ENCODE measurements around the gene DDX21.

The DDX21 gene

DNA sequence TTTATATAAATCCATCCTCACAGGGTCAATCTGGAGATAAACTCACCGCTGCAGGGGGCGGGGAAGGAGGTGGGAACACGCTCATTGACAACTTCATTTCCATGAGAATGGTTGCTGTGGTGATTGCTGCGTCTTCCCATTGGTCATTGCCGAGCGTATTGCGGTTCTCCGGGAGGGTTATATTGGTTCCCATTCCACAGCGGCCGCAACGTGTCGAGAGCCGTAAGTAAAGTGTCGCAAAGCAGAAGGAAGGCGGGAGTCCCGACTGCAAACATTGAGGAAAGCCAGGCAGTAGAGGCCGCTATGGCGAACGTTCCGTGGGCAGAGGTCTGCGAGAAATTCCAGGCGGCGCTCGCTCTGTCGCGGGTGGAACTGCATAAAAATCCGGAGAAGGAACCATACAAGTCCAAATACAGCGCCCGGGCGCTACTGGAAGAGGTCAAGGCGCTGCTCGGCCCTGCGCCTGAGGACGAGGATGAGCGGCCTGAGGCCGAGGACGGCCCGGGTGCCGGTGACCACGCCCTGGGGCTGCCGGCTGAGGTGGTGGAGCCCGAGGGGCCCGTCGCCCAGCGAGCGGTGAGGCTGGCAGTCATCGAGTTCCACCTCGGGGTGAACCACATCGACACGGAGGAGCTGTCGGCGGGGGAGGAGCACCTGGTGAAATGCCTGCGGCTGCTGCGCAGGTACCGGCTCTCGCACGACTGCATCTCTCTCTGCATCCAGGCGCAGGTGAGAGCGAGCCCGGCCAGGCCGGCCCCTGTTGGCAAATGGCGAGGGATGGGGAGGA is 32.8 kb downstream of the DDX21 start, which contains the start of gene KIFBP:
Gene KIFBP, plus strand, starts transcription at position 274 of the 787 bp plus-strand sequence. Its CDS starts 30 bp downstream, at position 304.
- no peaks in the 10 kb centered on the region for H3K27me3 ChIP-seq (ENCODE audit: insufficient read depth, low read length, poor library complexity)
- peak within 1 kb of the TSS; percentile 35 for H3K18ac ChIP-seq (ENCODE audit: low read length)
- H2BK120ac ChIP-seq (ENCODE audit: low read depth, low read length), result no peak within 1 kb of the TSS
- peak within 1 kb of the TSS; percentile 31 for H3K23ac ChIP-seq (ENCODE audit: low read length)
- DNase-seq, result peak; percentile 99
- no peak within 1 kb of the TSS for H2BK15ac ChIP-seq (replicated peaks; ENCODE audit: low read depth)
- H3K56ac ChIP-seq (ENCODE audit: low read length), result peak within 1 kb of the TSS; percentile 98
- H3K9ac ChIP-seq (ENCODE audit: low read length), result peak within 1 kb of the TSS; percentile 96
- H4K8ac ChIP-seq (ENCODE audit: low read depth, low read length), result no peak within 1 kb of the TSS
- peaks cover 40% of the 10 kb centered on the region for H3K79me2 ChIP-seq (ENCODE audit: control insufficient read depth, insufficient read depth, low read length)
- H2AK5ac ChIP-seq (ENCODE audit: low read length), result no peak within 1 kb of the TSS
- H4K5ac ChIP-seq (ENCODE audit: low read length), result no peak within 1 kb of the TSS
- H3K4me1 ChIP-seq (ENCODE audit: control insufficient read depth, low read depth, low read length), result no peaks in the 10 kb centered on the region
- no CpG with 5 or more reads among the region's 62 CpGs for WGBS (ENCODE audit: extremely low coverage, insufficient coverage, low lambda C conversion rate)
- H3K79me1 ChIP-seq (ENCODE audit: low read length), result peaks cover 12% of the 10 kb centered on the region
- H3K4ac ChIP-seq (ENCODE audit: low read depth, low read length), result peak within 1 kb of the TSS; percentile 58
- peak within 1 kb of the TSS; percentile 65 for H3K27ac ChIP-seq (ENCODE audit: low read depth, low read length)
- peaks cover 2% of the 10 kb centered on the region for H3K36me3 ChIP-seq (ENCODE audit: control insufficient read depth, insufficient read depth, low read length)
- H2BK5ac ChIP-seq (ENCODE audit: low read length), result peak within 1 kb of the TSS; percentile 25
- H3K4me2 ChIP-seq (ENCODE audit: low read length), result peak within 1 kb of the TSS; percentile 64
- H3K4me3 ChIP-seq (ENCODE audit: low read length), result peak within 1 kb of the TSS; percentile 95

DNA sequence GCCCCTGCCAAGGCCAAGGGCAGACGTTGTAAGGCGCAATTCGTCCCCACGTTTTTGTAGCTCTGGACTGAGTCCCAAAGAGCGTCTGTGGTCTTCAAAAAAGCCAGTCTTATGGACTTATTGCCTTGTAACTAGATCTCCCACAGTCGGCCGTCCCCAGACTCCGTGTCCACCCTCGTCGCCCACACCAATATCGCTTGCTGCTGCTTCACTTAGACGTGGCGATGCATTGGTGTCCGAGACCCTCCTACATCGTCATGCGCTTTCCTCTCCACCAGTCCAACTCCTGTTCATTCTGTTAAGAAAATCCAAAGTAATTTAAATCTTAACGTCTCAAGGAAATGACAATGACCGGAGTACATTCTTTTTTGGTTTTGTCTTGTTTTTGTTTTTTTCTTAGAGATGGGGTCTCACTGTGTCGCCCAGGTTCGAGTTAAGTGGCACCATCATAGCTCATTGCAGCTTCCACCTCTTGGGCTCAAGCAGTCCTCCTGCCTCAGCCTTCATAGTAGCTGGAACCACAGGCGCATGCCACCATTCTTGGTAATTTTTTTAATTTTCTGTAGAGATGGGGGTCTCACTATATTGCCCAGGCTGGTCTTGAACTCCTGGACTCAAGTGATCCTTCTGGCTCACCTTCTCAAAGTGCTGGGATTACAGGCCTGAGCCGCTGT is 33.5 kb downstream of the DDX21 start:
- H4K8ac ChIP-seq (ENCODE audit: low read depth, low read length), result no peak overlapping the region
- H2BK120ac ChIP-seq (ENCODE audit: low read depth, low read length), result no peak overlapping the region
- peaks cover 12% of the 10 kb centered on the region for H3K79me1 ChIP-seq (ENCODE audit: low read length)
- peaks cover 42% of the 10 kb centered on the region for H3K79me2 ChIP-seq (ENCODE audit: control insufficient read depth, insufficient read depth, low read length)
- H3K4me2 ChIP-seq (ENCODE audit: low read length), result peak overlapping the region; percentile 64
- H3K18ac ChIP-seq (ENCODE audit: low read length), result peak overlapping the region; percentile 35
- H3K27me3 ChIP-seq (ENCODE audit: insufficient read depth, low read length, poor library complexity), result no peaks in the 10 kb centered on the region
- no peaks in the 10 kb centered on the region for H3K4me1 ChIP-seq (ENCODE audit: control insufficient read depth, low read depth, low read length)
- WGBS (ENCODE audit: extremely low coverage, insufficient coverage, low lambda C conversion rate), result no CpG with 5 or more reads among the region's 22 CpGs
- no peak overlapping the region for H2BK5ac ChIP-seq (ENCODE audit: low read length)
- peak overlapping the region; percentile 95 for H3K4me3 ChIP-seq (ENCODE audit: low read length)
- no peak overlapping the region for H2AK5ac ChIP-seq (ENCODE audit: low read length)
- H4K5ac ChIP-seq (ENCODE audit: low read length), result no peak overlapping the region
- H2BK15ac ChIP-seq (replicated peaks; ENCODE audit: low read depth), result no peak overlapping the region
- no peak overlapping the region for H3K4ac ChIP-seq (ENCODE audit: low read depth, low read length)
- no peak overlapping the region for H3K23ac ChIP-seq (ENCODE audit: low read length)
- peak overlapping the region; percentile 65 for H3K27ac ChIP-seq (ENCODE audit: low read depth, low read length)
- no peaks in the 10 kb centered on the region for H3K36me3 ChIP-seq (ENCODE audit: control insufficient read depth, insufficient read depth, low read length)
- peak overlapping the region; percentile 98 for H3K56ac ChIP-seq (ENCODE audit: low read length)
- H3K9ac ChIP-seq (ENCODE audit: low read length), result peak overlapping the region; percentile 96
- no peak for DNase-seq

DNA sequence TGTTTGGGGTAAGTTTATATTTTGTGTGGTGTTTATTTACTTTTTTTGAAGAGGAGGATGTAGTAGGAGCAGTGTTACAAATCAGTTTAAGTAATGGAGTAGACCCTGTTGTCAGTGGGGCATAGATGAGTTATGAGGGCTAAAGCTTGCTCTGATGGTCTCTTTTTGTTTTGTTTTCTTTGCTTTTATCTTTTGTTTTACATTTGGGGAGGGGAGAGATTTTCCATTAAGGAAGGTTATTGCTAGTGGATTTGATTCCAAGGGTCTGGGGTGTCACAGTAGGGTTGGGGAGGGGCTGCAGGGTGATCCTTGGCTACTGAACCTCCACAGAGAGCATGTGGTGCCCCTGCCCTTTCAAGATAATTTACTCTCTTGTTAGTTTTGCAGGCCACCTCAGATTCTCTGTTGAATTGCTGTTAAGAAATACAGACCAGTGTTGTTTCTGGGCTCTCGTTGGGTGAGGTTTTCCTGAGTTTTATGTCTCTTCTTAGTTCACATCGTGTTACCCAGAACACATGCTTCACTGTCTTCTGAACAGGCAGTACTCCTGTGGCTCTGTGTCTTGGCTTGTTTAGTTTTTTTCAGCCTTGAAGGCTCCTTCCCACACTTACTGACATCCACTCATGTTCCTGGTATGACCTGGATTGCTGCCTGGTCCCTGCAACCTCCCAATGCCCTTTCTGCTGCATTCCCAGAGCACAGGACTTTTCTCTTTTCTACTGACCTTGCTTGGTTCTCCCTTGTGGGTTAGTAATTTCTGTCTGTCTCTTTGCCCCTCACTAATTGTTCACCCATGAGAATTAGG is 36.9 kb downstream of the DDX21 start:
- Histone ChIP-seq H3K79me1 (ENCODE audit: low read length) (peaks cover 12% of the 10 kb centered on the region), H3K9ac (ENCODE audit: low read length) (no peak overlapping the region), H3K27ac (ENCODE audit: low read depth, low read length) (no peak overlapping the region), H2BK120ac (ENCODE audit: low read depth, low read length) (no peak overlapping the region), H3K79me2 (ENCODE audit: control insufficient read depth, insufficient read depth, low read length) (peaks cover 53% of the 10 kb centered on the region), H3K23ac (ENCODE audit: low read length) (peak overlapping the region; percentile 3), H2AK5ac (ENCODE audit: low read length) (no peak overlapping the region), H3K4me3 (ENCODE audit: low read length) (no peak overlapping the region), H3K18ac (ENCODE audit: low read length) (no peak overlapping the region), H4K5ac (ENCODE audit: low read length) (no peak overlapping the region), H3K36me3 (ENCODE audit: control insufficient read depth, insufficient read depth, low read length) (no peaks in the 10 kb centered on the region), H3K56ac (ENCODE audit: low read length) (peak overlapping the region; percentile 22), H3K27me3 (ENCODE audit: insufficient read depth, low read length, poor library complexity) (no peaks in the 10 kb centered on the region), H2BK15ac (replicated peaks; ENCODE audit: low read depth) (no peak overlapping the region), H3K4ac (ENCODE audit: low read depth, low read length) (no peak overlapping the region), H2BK5ac (ENCODE audit: low read length) (no peak overlapping the region), H3K4me2 (ENCODE audit: low read length) (no peak overlapping the region), H4K8ac (ENCODE audit: low read depth, low read length) (no peak overlapping the region), H3K4me1 (ENCODE audit: control insufficient read depth, low read depth, low read length) (no peaks in the 10 kb centered on the region)
- no peak for DNase-seq
- WGBS (ENCODE audit: extremely low coverage, insufficient coverage, low lambda C conversion rate), result no CpG with 5 or more reads among the region's 2 CpGs

DNA sequence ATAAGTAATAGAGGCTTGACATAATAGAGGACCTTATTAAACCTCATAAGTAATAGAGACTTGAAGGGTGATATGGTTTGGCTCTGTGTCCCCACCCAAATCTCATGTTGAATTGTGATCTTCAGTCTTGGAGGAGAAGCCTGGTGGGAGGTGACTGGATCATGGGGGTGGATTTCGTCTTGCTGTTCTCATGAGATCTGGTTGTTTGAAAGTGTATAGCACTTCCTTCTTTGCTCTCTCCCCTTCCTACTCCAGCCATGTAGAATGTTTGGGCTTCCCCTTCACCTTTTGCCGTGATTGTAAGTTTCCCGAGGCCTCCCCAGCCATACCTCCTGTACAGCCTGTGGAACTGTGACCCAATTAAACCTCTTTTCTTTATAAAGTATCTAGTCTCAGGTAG is 41.2 kb downstream of the DDX21 start:
- Histone ChIP-seq H3K4me1 (ENCODE audit: control insufficient read depth, low read depth, low read length) (no peaks in the 10 kb centered on the region), H2AK5ac (ENCODE audit: low read length) (no peak overlapping the region), H3K36me3 (ENCODE audit: control insufficient read depth, insufficient read depth, low read length) (no peaks in the 10 kb centered on the region), H3K79me2 (ENCODE audit: control insufficient read depth, insufficient read depth, low read length) (peaks cover 24% of the 10 kb centered on the region), H3K4me3 (ENCODE audit: low read length) (no peak overlapping the region), H4K8ac (ENCODE audit: low read depth, low read length) (no peak overlapping the region), H3K27ac (ENCODE audit: low read depth, low read length) (no peak overlapping the region), H3K9ac (ENCODE audit: low read length) (no peak overlapping the region), H2BK120ac (ENCODE audit: low read depth, low read length) (no peak overlapping the region), H3K23ac (ENCODE audit: low read length) (no peak overlapping the region), H3K4ac (ENCODE audit: low read depth, low read length) (no peak overlapping the region), H3K18ac (ENCODE audit: low read length) (no peak overlapping the region), H4K5ac (ENCODE audit: low read length) (no peak overlapping the region), H3K4me2 (ENCODE audit: low read length) (no peak overlapping the region), H3K56ac (ENCODE audit: low read length) (no peak overlapping the region), H3K27me3 (ENCODE audit: insufficient read depth, low read length, poor library complexity) (no peaks in the 10 kb centered on the region), H3K79me1 (ENCODE audit: low read length) (peaks cover 6% of the 10 kb centered on the region), H2BK15ac (replicated peaks; ENCODE audit: low read depth) (no peak overlapping the region), H2BK5ac (ENCODE audit: low read length) (no peak overlapping the region)
- WGBS (ENCODE audit: extremely low coverage, insufficient coverage, low lambda C conversion rate), result no CpG with 5 or more reads among the region's 3 CpGs
- DNase-seq, result no peak

DNA sequence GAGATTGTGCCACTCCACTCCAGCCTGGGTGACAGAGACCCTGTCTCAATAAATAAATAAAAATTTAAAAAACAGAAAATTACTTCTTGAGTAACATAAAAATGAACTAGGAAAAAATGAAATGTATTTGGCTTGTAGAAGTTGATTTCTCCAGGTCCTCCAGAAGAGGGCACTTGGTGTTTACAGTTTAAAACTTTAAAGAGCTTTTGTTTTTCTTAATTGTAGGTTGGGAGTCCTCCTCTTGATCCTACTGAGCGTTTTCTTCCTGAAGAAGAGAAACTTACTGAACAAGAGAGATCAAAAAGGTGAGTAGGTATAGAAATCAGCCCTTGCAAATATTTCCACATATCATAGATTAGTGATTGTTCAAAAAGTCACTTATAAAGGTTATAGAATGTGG is 48.9 kb downstream of the DDX21 start:
- Histone ChIP-seq H3K9ac (ENCODE audit: low read length) (no peak overlapping the region), H3K23ac (ENCODE audit: low read length) (no peak overlapping the region), H4K8ac (ENCODE audit: low read depth, low read length) (no peak overlapping the region), H3K27me3 (ENCODE audit: insufficient read depth, low read length, poor library complexity) (no peaks in the 10 kb centered on the region), H3K4me2 (ENCODE audit: low read length) (no peak overlapping the region), H2BK120ac (ENCODE audit: low read depth, low read length) (no peak overlapping the region), H3K56ac (ENCODE audit: low read length) (no peak overlapping the region), H3K36me3 (ENCODE audit: control insufficient read depth, insufficient read depth, low read length) (no peaks in the 10 kb centered on the region), H2BK5ac (ENCODE audit: low read length) (no peak overlapping the region), H3K4me1 (ENCODE audit: control insufficient read depth, low read depth, low read length) (no peaks in the 10 kb centered on the region), H3K18ac (ENCODE audit: low read length) (no peak overlapping the region), H4K5ac (ENCODE audit: low read length) (no peak overlapping the region), H2AK5ac (ENCODE audit: low read length) (no peak overlapping the region), H3K4me3 (ENCODE audit: low read length) (no peak overlapping the region), H3K79me2 (ENCODE audit: control insufficient read depth, insufficient read depth, low read length) (no peaks in the 10 kb centered on the region), H3K79me1 (ENCODE audit: low read length) (no peaks in the 10 kb centered on the region), H3K27ac (ENCODE audit: low read depth, low read length) (no peak overlapping the region), H2BK15ac (replicated peaks; ENCODE audit: low read depth) (no peak overlapping the region), H3K4ac (ENCODE audit: low read depth, low read length) (no peak overlapping the region)
- peak; percentile 31 for DNase-seq
- no CpG with 5 or more reads among the region's 1 CpG for whole genome bisulfite sequencing (ENCODE audit: extremely low coverage, insufficient coverage, low lambda C conversion rate)

Measured in mesendoderm (in vitro differentiated cells).